Subcutaneous abdominal adipose tissue (tissue), 5 donors: Measurements from ENCODE around the gene TWNK.

Experiments used
- H3K27ac ChIP-seq: one replicate; pipeline ENCODE4 v1.7.0; 2013; ENCODE audit warnings: low read depth, mild to moderate bottlenecking, inconsistent platforms, low read length, moderate library complexity
- H3K27me3 ChIP-seq, 5 donors: one replicate each; pipeline ENCODE4 v1.7.0; 2013; ENCODE audit warnings: low read length in 5 of 5, inconsistent platforms in 1 of 5; ENCODE audit not compliant: control insufficient read depth in 5 of 5, insufficient read depth in 4 of 5
- H3K36me3 ChIP-seq, 5 donors: one replicate each; pipeline ENCODE4 v1.7.0; 2013; ENCODE audit warnings: low read length in 5 of 5; ENCODE audit not compliant: control insufficient read depth in 5 of 5, insufficient read depth in 5 of 5
- H3K4me1 ChIP-seq, 5 donors: one replicate each; pipeline ENCODE4 v1.7.0; 2013; ENCODE audit warnings: low read length in 5 of 5, mild to moderate bottlenecking in 3 of 5, moderate library complexity in 1 of 5; ENCODE audit not compliant: control insufficient read depth in 5 of 5, insufficient read depth in 5 of 5
- H3K4me3 ChIP-seq, 5 donors: one replicate each; pipeline ENCODE4 v1.7.0; 2013; ENCODE audit warnings: low read length in 5 of 5, low read depth in 1 of 5
- H3K9ac ChIP-seq, 5 donors: one replicate each; pipeline ENCODE4 v1.7.0; 2013; ENCODE audit warnings: low read length in 5 of 5, mild to moderate bottlenecking in 4 of 5, moderate library complexity in 3 of 5
- H3K9me3 ChIP-seq, 5 donors: one replicate each; pipeline ENCODE4 v1.7.0; 2013; ENCODE audit warnings: low read length in 5 of 5; ENCODE audit not compliant: control insufficient read depth in 5 of 5
- donor health status: healthy.
- donor health status: healthy.
- donor health status: healthy.
- donor health status: healthy.
- donor health status: healthy.

Gene TWNK

GRCh38 chr10:100965820-100966219, 21.5 kb upstream of the TWNK start:
- Histone ChIP-seq H3K36me3 (peaks cover 24 to 47% (median 35%) of the 10 kb centered on the region in 5 donors), H3K4me1 (peaks cover 2 to 16% (median 14%) of the 10 kb centered on the region in 5 donors), H3K4me3 (no peak overlapping the region), H3K27me3 (no peaks in the 10 kb centered on the region), H3K27ac (no peak overlapping the region), H3K9me3 (no peaks in the 10 kb centered on the region), H3K9ac (no peak overlapping the region)

GRCh38 chr10:100966887-100967286, 20.5 kb upstream of the TWNK start:
- Histone ChIP-seq H3K36me3 (peaks cover 22 to 42% (median 33%) of the 10 kb centered on the region in 5 donors), H3K4me1 (peaks cover 2 to 16% (median 14%) of the 10 kb centered on the region in 5 donors), H3K27ac (no peak overlapping the region), H3K4me3 (no peak overlapping the region), H3K9ac (no peak overlapping the region), H3K27me3 (no peaks in the 10 kb centered on the region), H3K9me3 (no peaks in the 10 kb centered on the region)

GRCh38 chr10:100967332-100967731, 20.0 kb upstream of the TWNK start:
- Histone ChIP-seq H3K4me3 (no peak overlapping the region), H3K27me3 (no peaks in the 10 kb centered on the region), H3K9me3 (no peaks in the 10 kb centered on the region), H3K4me1 (peaks cover 2 to 16% (median 14%) of the 10 kb centered on the region in 5 donors), H3K27ac (no peak overlapping the region), H3K36me3 (peaks cover 18 to 37% (median 28%) of the 10 kb centered on the region in 5 donors), H3K9ac (no peak overlapping the region)

GRCh38 chr10:100968062-100968736, 19.1 kb upstream of the TWNK start:
- Histone ChIP-seq H3K9ac (peak overlapping the region in 2 of 5 donors; percentile 26 to 39), H3K27ac (no peak overlapping the region), H3K4me3 (peak overlapping the region in 1 of 5 donors; percentile 69), H3K4me1 (peaks cover 2 to 16% (median 14%) of the 10 kb centered on the region in 5 donors), H3K27me3 (no peaks in the 10 kb centered on the region), H3K36me3 (peaks cover 14 to 29% (median 19%) of the 10 kb centered on the region in 5 donors), H3K9me3 (no peaks in the 10 kb centered on the region)

GRCh38 chr10:100968863-100969186, 18.5 kb upstream of the TWNK start:
- H3K4me3 ChIP-seq = peak overlapping the region; percentile 47 to 74 (median 69)
- H3K9me3 ChIP-seq = no peaks in the 10 kb centered on the region
- peaks cover 2 to 16% (median 14%) of the 10 kb centered on the region in 5 donors for H3K4me1 ChIP-seq
- H3K9ac ChIP-seq = peak overlapping the region in 4 of 5 donors; percentile 2 to 79 (median 50)
- peaks cover 9 to 25% (median 18%) of the 10 kb centered on the region in 5 donors for H3K36me3 ChIP-seq
- no peaks in the 10 kb centered on the region for H3K27me3 ChIP-seq
- no peak overlapping the region for H3K27ac ChIP-seq

GRCh38 chr10:100969187-100970075, 17.9 kb upstream of the TWNK start, which contains the start of gene SEMA4G:
TSS of gene SEMA4G (plus strand) at chr10:100969504. CDS start at chr10:100972913, 3,409 bp downstream.
- peaks cover 2 to 16% (median 14%) of the 10 kb centered on the region in 5 donors for H3K4me1 ChIP-seq
- no peak within 1 kb of the TSS for H3K27ac ChIP-seq
- H3K9ac ChIP-seq = peak within 1 kb of the TSS in 4 of 5 donors; percentile 20 to 79 (median 60)

GRCh38 chr10:100970076-100970913, 17.0 kb upstream of the TWNK start:
- Histone ChIP-seq H3K4me3 (peak overlapping the region; percentile 35 to 71 (median 56)), H3K9ac (peak overlapping the region in 3 of 5 donors; percentile 53 to 73 (median 59)), H3K4me1 (peaks cover 2 to 16% (median 14%) of the 10 kb centered on the region in 5 donors), H3K27ac (no peak overlapping the region), H3K9me3 (no peaks in the 10 kb centered on the region), H3K27me3 (no peaks in the 10 kb centered on the region), H3K36me3 (peaks cover 4 to 16% (median 12%) of the 10 kb centered on the region in 5 donors)

More at GRCh38 chr10:100969187-100970075, 17.9 kb upstream of the TWNK start, which contains the start of gene SEMA4G:
- Histone ChIP-seq H3K9me3 (no peaks in the 10 kb centered on the region), H3K4me3 (peak within 1 kb of the TSS; percentile 47 to 74 (median 69)), H3K27me3 (no peaks in the 10 kb centered on the region), H3K36me3 (peaks cover 5 to 19% (median 12%) of the 10 kb centered on the region in 5 donors)

GRCh38 chr10:100970914-100971811, 16.2 kb upstream of the TWNK start:
- H3K4me1 ChIP-seq = peaks cover 2 to 16% (median 14%) of the 10 kb centered on the region in 5 donors
- H3K36me3 ChIP-seq = peaks cover 0 to 8% (median 5%) of the 10 kb centered on the region in 5 donors
- H3K4me3 ChIP-seq = no peak overlapping the region
- H3K9me3 ChIP-seq = no peaks in the 10 kb centered on the region
- no peaks in the 10 kb centered on the region for H3K27me3 ChIP-seq
- H3K27ac ChIP-seq = no peak overlapping the region
- no peak overlapping the region for H3K9ac ChIP-seq
